Fibroblast of lung (primary cell): ENCODE data around the gene ETV6. TPM values are rescaled to one million over a fixed set of nuclear protein-coding genes. Genes with fewer than 3 reads are reported as not detected.
A peak's percentile ranks its signal among the peaks of the same experiment; 100 is the strongest.

Experiments
- DNase-seq, 2 donors: peaks; one replicate each; pipeline versions ENCODE4 v3.0.0 to v3.0.0-alpha.2; 2010; ENCODE audit warnings: low read depth in 2 of 2
- H2AFZ ChIP-seq: 2 replicates; pipeline ENCODE4 v1.5.1; 2012; ENCODE audit warnings: low read length, control low read depth, inconsistent platforms
- H3K27ac ChIP-seq: 2 replicates; pipeline ENCODE4 v1.5.1; 2011; ENCODE audit warnings: low read length, control low read depth; ENCODE audit not compliant: insufficient read depth
- H3K27me3 ChIP-seq: 2 replicates; pipeline ENCODE4 v1.5.1; 2011; ENCODE audit warnings: mild to moderate bottlenecking, low read length; ENCODE audit not compliant: control insufficient read depth, insufficient read depth
- H3K36me3 ChIP-seq: 2 replicates; pipeline ENCODE4 v1.5.1; 2011; ENCODE audit warnings: low read length; ENCODE audit not compliant: control insufficient read depth, insufficient read depth
- H3K4me1 ChIP-seq: 2 replicates; pipeline ENCODE4 v1.5.1; 2011; ENCODE audit warnings: low read length; ENCODE audit not compliant: control insufficient read depth, insufficient read depth; ENCODE audit errors: extremely low read depth
- H3K4me2 ChIP-seq: 2 replicates; pipeline ENCODE4 v1.5.1; 2011; ENCODE audit warnings: low read length, control low read depth; ENCODE audit not compliant: insufficient read depth; ENCODE audit errors: extremely low read depth
- H3K4me3 ChIP-seq, 4 experiments: fragments of 200-600 bp in 1 of 4; sonication (generic) in 1 of 4; replicated peaks in 1 of 4; 2 replicates each; pipeline ENCODE4 v1.5.1; 2011 to 2016; ENCODE audit warnings: low read length in 4 of 4, low read depth in 3 of 4, mild to moderate bottlenecking in 3 of 4, control low read depth in 2 of 4, inconsistent platforms in 1 of 4, mixed read lengths in 1 of 4; ENCODE audit not compliant: insufficient read depth in 1 of 4; ENCODE audit errors: control extremely low read depth in 1 of 4
- H3K79me2 ChIP-seq: 2 replicates; pipeline ENCODE4 v1.5.1; 2012; ENCODE audit warnings: mild to moderate bottlenecking, low read length, inconsistent platforms; ENCODE audit not compliant: control insufficient read depth, insufficient read depth
- H3K9ac ChIP-seq: 2 replicates; pipeline ENCODE4 v1.5.1; 2011; ENCODE audit warnings: mild to moderate bottlenecking, low read length, control low read depth; ENCODE audit not compliant: insufficient read depth
- H3K9me3 ChIP-seq: 2 replicates; pipeline ENCODE4 v1.5.1; 2012; ENCODE audit warnings: low read depth, low read length; ENCODE audit not compliant: control insufficient read depth, insufficient read depth
- H4K20me1 ChIP-seq: 2 replicates; pipeline ENCODE4 v1.5.1; 2011; ENCODE audit warnings: low read length; ENCODE audit not compliant: control insufficient read depth, insufficient read depth; ENCODE audit errors: extremely low read depth
- CTCF ChIP-seq, 2 donors: IDR thresholded peaks in 1 of 2; conservative IDR thresholded peaks in 1 of 2; 1 replicate in 1 of 2; 2 replicates in 1 of 2; pipeline ENCODE4 v1.5.1; 2011 to 2012; ENCODE audit warnings: low read length in 2 of 2, control low read depth in 1 of 2, inconsistent platforms in 1 of 2, low read depth in 1 of 2, mild to moderate bottlenecking in 1 of 2
- EZH2 ChIP-seq: IDR thresholded peaks from 2 replicates; pipeline ENCODE4 v1.5.1; 2012; ENCODE audit warnings: low read length, control low read depth, mild to moderate bottlenecking; ENCODE audit errors: missing control alignments
- polyA plus RNA-seq, 2 donors: library from polyadenylated mRNA; depleted of rRNA in 1 of 2; stranded (reverse) in 1 of 2; unstranded in 1 of 2; fragments of >200 nt; gene quantifications; 2 replicates each; pipeline ENCODE4 v1.2.1, GENCODE V29; 2011 to 2012; ENCODE audit warnings: missing spikeins in 1 of 2
- total RNA-seq: library from RNA; depleted of rRNA; stranded (reverse); fragments of >200 nt; gene quantifications from 2 replicates; pipeline ENCODE4 v1.2.1, GENCODE V29; 2014

ETV6 gene
- total and polyA plus RNA-seq, 2 donors (not counting 1 experiment from before 2014, with no cell fraction given), result 4.3 to 8.9 TPM

DNA sequence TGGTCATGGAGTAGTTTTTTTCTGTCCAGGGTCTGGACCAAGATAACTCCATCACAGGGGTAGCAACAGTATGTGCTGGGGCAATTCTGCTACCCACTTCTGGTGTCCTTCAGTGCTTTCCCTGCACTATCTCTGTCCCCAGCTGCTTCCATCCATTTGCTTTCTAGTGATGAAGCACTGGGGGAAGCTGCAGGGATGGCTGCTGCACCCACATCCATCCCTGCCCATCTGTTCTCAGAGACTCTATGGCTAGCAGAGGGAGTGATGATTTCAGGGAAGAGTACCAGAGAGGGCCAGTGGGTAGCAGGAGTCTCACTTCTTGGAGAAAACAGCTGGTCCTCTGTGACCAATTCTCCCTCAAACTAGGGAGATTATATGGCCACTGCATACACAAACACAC is 44.1 kb downstream of the ETV6 start:
- H3K9me3 ChIP-seq, result no peaks in the 10 kb centered on the region
- no peaks in the 10 kb centered on the region for H4K20me1 ChIP-seq
- H3K27me3 ChIP-seq, result no peaks in the 10 kb centered on the region
- no peak overlapping the region for H3K4me3 ChIP-seq
- no peak overlapping the region for H2AFZ ChIP-seq
- no peak overlapping the region for H3K9ac ChIP-seq
- TF ChIP-seq CTCF (conservative IDR thresholded peaks at IDR 0.05 in 1 of 2, IDR thresholded peaks at IDR 0.05 in 1 of 2; ENCODE audit: low read depth in 1 of 2, low read length in 2 of 2) (no peak), EZH2 (no peak)
- H3K27ac ChIP-seq, result no peak overlapping the region
- no peaks in the 10 kb centered on the region for H3K4me1 ChIP-seq
- H3K4me2 ChIP-seq, result no peak overlapping the region
- no peaks in the 10 kb centered on the region for H3K79me2 ChIP-seq
- DNase-seq, result no peak
- no peaks in the 10 kb centered on the region for H3K36me3 ChIP-seq

- Histone ChIP-seq H2AFZ (no peak overlapping the region), H3K4me3 (no peak overlapping the region), H3K36me3 (no peaks in the 10 kb centered on the region), H3K27me3 (no peaks in the 10 kb centered on the region), H3K4me1 (no peaks in the 10 kb centered on the region), H3K4me2 (no peak overlapping the region), H3K79me2 (no peaks in the 10 kb centered on the region), H4K20me1 (no peaks in the 10 kb centered on the region), H3K9me3 (no peaks in the 10 kb centered on the region), H3K27ac (no peak overlapping the region), H3K9ac (no peak overlapping the region)
- TF ChIP-seq EZH2, result no peak
- TF ChIP-seq CTCF (conservative IDR thresholded peaks at IDR 0.05 in 1 of 2, IDR thresholded peaks at IDR 0.05 in 1 of 2; ENCODE audit: low read depth in 1 of 2, low read length in 2 of 2), result no peak
- DNase-seq, result no peak
Observed at GRCh38 chr12:11694528-11694927, 45.1 kb downstream of the ETV6 start.

DNA sequence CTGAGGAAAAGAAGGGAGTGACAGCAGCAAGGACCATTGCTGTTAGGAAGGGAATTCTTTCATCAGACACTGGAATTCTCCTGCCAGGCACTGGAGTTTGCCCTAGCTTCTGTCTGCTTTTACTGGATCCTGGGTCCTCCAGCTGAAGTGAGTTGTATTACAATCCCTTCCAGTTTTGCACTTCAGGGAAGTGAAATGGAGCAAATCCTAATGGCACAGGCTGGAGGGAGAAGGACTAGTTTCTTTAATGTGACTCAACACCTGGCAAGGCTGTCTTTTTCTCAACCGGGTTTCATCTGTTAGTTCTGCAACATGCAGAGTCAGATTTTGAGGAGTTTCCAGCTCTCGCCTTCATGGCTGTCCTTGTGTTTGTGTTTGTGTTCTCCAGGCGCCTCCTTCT is 45.8 kb downstream of the ETV6 start:
- TF ChIP-seq CTCF (conservative IDR thresholded peaks at IDR 0.05 in 1 of 2, IDR thresholded peaks at IDR 0.05 in 1 of 2; ENCODE audit: low read depth in 1 of 2, low read length in 2 of 2) (no peak), EZH2 (no peak)
- Histone ChIP-seq H3K4me2 (no peak overlapping the region), H4K20me1 (no peaks in the 10 kb centered on the region), H3K4me3 (no peak overlapping the region), H3K27me3 (no peaks in the 10 kb centered on the region), H3K27ac (no peak overlapping the region), H2AFZ (no peak overlapping the region), H3K9me3 (no peaks in the 10 kb centered on the region), H3K9ac (no peak overlapping the region), H3K4me1 (no peaks in the 10 kb centered on the region), H3K79me2 (no peaks in the 10 kb centered on the region), H3K36me3 (no peaks in the 10 kb centered on the region)
- DNase-seq, result peak; percentile 47 to 83
